ENCODE results near the gene GRK1.
"Not testable (repeated sequence)": the region's sequence is repeated elsewhere in the genome, so short reads cannot be mapped to it uniquely, and the experiment has no call there.

GRK1 gene

DNA sequence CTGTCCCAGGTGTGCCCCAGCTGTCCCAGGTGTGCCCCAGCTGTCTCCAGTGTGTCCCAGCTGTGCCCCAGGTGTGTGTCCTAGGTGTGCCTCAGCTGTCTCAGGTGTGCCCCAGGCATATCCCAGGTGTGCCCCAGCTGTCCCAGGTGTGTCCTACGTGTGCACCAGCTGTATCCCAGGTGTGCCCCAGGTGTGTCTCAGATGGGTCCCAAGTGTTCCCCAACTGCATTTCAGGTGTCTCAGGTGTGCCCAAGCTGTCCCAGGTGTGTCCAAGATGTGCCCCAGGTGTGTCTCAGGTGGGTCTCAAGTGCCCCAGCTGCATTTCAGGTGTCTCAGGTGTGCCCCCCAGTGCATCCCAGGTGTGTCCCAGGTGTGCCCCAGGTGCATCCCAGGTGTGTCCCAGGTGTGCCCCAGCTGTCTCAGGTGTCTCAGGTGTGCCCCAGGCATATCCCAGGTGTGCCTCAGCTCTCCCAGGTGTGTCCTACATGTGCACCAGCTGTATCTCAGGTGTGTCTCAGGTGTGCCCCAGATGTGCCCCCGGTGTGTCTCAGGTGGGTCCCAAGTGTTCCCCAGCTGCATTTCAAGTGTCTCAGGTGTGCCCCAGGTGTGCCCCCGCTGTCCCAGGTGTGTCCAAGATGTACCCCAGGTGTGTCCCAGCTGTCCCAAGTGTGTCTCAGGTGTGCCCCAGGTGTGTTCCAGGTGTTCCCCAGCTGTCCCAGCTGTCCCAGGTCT, 1.3 kb upstream of the GRK1 start:
- no peak for DNase-seq (ENCODE audit: low read depth in 2 of 2)

DNA sequence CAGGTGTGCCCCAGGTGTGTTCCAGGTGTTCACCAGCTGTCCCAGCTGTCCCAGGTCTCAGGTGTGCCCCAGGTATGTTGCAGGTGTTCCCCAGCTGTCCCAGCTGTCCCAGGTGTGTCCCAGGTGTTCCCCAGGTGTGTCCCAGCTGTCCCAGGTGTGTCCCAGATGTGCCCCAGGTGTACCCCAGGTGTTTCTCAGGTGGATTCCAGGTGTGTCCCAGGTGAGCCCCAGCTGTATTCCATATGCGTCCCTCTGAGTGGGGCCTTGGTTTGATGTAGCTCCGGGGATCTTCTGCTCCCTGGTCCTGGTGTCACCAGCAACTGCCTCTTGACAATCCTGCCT, 719 bp upstream of the GRK1 start:
- DNase-seq (ENCODE audit: low read depth in 2 of 2): no peak

DNA sequence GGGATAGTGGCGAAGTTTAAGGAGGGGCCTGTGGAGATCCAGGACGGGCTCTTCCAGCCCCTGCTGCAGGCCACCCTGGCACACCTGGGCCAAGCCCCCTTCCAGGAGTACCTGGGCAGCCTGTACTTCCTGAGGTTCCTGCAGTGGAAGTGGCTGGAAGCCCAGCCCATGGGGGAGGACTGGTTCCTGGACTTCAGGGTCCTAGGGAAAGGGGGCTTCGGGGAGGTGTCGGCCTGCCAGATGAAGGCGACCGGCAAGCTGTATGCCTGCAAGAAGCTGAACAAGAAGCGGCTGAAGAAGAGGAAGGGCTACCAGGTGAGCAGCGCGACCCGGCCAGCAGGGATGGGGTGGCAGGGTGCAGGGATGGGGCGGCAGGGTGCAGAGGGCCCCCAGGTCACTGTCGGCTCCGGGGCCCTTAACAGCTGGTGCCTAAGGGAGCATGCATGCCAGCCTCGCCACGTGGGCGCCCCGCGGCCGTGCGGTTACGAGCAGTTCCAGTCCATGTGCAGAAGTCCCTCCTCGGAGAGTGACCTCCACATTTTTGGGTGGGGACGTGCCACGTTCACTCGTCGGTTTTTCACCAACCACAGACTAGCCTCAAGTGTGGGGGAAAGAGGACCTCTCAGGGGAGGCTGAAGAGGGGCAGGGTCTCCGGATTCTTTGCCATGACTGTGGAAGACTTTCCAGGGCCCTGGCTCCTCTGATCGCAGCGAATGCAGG, 912 bp downstream of the GRK1 start:
- no peak for DNase-seq (ENCODE audit: low read depth in 2 of 2)

DNA sequence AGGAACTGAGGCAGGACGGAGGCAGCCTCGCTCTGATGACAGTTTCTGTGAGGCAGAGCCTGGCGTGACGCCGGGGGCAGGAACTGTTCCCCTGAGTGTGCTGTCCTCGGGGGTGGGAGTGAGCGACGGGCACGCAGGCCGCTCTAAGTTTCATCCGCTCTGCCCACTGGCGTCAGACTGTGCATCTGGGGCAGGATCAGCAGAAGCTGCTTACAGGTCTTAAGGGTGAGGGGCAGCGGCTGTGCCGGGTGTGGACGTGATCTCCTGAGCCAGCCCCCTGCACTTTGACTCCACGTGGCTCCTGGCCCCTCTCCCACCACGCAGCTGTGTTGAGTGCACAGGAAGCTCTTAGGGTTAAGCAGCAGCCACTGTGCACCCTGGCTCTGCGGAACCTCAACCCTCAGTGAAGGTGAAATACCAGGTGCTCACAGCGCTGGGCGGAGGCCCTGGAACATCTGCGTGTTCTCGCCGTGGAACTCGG, 1.5 kb downstream of the GRK1 start:
- no peak for DNase-seq (ENCODE audit: low read depth in 2 of 2)

DNA sequence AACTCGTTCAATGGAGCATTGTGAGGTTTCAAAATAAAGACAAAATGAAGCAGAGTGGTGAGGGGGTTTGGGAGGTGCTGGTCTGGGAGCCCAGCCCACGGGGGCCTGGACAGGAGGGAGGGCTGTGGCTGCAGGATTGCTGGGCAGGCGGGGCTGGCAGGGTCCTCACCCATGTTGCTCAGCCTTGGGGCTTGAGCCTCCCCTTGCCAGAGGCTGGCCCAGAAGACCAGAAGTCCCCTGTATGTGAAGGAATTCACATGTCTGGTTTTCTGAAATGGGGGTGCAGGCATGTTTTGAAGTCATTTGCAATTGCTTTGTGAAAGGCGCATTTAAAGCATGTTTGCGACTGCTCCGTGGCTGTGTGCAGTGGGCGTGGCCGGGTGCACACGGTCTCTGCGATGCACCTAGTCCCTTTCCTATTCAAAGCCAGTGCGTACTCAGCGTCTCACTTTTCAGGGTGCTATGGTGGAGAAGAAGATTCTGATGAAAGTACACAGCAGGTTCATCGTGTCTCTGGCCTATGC, 2.3 kb downstream of the GRK1 start:
- no peak for DNase-seq (ENCODE audit: low read depth in 2 of 2)

DNA sequence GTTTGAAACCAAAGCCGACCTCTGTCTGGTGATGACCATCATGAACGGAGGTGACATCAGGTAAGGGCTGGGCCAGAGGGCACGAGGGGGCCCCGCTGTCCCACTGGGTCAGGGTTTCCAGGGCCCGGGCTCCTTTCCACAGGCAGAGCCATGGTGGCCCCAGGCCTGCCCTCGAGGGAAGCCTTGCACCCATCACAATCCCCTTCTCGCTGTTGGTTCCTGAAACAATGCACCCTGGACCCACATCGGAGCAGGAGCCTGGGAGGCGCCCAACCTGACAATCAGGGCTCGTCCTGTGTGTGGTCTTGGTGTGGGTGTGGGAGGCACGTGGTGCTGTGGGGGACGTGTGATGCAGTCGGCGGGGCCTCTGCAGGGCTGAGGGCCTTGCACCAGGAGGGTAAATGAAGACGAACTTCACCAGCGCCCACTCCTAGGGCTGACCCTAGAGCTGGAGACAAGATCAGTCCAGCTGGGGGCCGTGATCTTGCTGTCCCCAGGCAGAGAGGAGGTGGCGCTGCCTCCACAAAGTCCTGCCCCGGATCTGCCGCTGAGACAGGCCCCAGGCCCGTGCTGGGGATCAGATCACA, 2.8 kb downstream of the GRK1 start:
- no peak for DNase-seq (ENCODE audit: low read depth in 2 of 2)

DNA sequence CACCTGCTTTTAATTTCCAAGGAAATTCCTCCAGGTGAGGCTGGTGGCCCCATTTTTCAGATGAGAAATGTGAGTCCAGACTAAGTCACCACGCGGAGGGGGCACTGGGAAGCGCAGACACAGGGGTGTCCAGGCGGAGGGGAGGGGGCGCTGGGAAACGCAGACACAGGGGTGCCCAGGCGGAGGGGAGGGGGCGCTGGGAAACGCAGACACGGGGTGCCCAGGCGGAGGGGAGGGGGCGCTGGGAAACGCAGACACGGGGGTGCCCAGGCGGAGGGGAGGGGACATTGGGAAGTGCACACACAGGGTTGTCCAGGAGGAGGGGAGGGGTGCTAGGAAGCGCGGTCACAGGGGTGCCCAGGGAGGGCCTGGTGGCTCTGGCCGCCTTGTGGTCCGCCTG, 3.5 kb downstream of the GRK1 start:
- no peak for DNase-seq (ENCODE audit: low read depth in 2 of 2)

DNA sequence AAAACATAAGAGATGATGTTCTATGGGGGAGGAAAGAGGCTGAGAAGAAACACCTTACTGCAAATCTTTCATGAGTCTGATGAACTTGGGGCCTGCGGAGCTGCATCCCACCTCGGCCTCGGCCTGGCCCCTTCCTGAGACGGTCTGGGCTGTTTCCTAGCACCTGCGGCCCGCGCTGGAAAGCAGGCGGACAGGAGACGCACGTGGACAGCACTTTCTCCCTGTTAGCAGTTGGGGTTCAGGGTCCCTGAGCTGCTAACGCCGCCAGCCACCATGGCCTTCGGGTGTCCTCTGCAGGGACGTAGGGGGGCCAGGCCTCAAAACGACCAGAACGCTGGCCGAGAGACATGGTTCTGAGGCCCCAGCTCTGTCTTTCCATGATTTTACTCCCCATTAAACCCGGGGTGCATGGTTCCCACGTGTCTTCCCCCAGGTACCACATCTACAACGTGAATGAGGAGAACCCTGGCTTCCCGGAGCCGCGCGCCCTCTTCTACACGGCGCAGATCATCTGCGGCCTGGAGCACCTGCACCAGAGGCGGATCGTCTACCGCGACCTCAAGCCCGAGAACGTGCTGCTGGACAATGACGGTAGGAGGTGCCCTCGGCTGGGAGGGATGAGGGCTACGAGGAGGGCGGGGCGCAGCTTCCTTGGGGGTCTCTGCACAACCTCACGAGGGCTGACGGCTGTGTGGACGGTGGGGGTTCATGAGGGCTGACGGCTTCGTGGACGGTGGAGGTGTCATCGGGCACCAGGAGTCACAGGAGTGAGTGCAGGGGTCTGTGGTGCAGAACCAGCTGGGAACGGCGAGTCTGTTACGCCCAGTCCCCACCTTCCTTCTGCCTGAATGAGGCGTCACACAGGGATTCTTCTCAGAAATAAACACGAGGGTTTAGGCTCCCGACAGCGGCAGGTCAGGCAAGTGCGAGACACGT, 4.3 kb downstream of the GRK1 start:
- no peak for DNase-seq (ENCODE audit: low read depth in 2 of 2)

DNA sequence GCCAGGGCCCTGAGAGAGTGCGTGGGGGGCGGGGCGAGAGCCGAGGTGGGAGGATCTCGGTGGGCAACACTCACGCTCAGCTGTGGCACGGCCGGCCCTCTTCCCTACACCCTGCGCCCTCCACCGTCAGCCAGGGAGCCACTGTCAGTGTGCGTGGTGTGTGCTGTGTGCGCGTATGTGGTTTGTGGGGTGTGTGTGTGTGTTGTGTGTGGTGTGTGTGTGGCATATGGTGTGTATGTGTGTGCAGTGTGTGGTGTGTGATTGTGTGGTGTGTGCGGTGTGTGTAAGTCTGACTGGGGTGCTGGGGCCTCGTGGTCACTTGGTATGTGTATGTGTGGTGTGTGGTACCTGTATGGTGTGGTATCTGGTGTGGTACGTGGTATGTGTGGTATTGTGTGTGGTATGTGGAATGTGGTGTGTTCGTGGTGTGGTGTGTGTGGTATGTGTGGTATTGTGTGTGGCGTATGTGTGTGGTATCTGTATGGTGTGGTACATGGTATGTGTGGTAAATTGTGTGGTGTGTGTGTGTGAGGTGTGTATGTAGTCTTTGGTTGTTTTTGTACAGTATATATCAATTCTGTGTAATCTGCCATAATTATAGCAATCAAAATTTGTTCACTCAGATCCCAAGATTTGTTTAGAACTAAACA, 5.1 kb downstream of the GRK1 start:
- DNase-seq (ENCODE audit: low read depth in 2 of 2): no peak

DNA sequence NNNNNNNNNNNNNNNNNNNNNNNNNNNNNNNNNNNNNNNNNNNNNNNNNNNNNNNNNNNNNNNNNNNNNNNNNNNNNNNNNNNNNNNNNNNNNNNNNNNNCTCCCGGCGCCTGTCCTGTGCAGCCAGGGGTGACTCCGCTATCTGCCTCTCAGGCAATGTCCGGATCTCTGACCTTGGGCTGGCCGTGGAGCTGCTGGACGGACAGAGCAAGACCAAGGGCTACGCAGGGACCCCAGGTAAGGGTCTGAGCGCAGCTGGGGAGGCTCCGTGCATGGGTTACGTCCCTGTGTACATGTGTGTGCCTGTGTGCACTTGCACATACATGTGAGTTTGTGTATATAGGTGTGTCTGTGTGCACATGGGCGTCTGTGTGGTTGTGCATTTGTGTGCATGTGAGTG, 55.9 kb downstream of the GRK1 start:
- no peak for DNase-seq (ENCODE audit: low read depth in 2 of 2)

DNA sequence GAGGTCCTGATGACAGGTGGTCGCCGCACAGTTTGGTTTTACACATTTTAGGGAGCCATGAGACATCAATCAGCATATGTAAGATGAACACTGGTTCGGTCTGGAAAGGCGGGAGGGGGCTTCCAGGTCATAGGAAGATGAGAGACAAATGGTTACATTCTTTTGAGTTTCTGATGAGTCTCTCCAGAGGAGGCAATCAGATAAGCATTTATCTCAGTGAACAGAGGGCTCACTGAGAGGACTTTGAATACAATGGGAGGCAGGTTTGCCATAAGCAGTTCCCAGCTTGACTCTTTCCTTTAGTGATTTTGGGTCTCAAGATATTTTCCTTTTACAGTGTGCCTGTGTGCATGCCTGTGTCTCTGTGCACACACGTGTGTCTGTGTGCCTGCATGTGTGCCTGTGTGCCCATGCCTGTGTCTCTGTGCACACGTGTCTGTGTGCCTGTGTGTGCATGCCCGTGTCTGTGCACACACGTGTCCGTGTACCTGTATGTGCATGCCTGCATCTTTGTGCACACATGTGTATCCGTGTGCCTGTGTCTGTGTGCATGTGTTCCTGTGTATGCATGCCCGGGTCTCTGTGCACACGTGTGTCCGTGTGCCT, 56.5 kb downstream of the GRK1 start:
- DNase-seq (ENCODE audit: low read depth in 2 of 2): no peak

DNA sequence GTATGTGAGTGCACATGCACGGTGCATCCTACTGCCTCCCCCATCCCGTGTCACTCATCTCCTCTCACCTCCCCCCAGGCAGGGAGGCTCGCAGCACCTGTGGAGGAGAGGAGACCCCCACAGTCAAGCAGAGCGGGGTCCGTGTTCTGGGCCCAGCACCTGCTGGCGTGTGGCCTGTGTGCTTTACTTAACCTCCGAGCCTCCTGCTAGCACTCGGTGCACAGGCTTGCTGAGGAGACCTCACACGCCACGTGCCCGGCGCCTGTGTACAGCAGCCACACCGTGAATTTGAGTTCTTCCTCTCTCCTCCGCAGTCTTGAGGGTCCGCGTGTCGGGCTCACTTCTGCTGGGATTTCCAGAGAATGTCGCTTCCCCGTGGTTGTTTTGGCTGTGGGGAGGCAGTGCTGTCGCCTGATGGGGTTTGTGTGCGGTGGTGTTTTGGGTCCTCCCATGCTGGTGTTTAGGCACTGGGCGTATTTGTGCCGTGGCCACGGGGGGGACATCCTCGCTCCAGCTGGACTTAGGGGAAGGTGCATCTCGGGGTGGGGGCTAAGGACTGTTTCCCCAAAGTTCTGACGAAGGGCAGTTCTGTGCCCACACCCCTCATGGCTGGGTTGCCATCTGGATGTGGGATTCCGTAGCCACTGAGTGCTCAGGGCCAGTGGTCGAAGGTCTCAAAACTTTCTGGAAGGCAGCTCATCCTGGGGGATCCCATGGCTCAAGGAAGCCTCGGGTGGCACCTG, 57.2 kb downstream of the GRK1 start:
- no peak for DNase-seq (ENCODE audit: low read depth in 2 of 2)

DNA sequence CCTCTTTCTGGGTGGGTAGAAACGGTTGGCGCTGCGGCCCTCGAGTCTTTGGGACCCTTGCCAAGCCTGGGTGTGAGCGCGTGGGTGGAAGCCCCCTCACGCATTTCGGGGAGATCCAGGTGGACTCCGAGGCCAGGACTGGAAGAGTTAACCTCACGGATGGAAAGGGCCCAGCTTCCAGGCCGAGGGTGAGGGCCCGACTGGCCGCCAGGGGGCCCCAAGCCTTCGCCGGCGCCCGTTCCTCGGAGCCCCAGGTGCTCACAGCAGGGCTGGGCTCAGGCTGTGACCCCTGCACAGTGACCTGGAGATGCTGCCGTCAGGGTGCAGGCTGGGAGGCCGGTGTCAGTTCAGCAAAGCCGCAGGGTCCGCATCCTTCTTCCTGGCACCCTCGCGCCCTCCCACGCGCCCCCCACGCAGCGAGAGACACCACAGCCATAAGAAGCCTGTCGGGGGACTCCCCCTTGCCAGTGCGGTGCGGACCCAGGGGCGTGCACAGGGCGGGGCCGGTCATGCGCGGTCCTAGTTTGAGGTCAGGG, 57.8 kb downstream of the GRK1 start:
- DNase-seq (ENCODE audit: low read depth in 2 of 2): peak; percentile 73 to 79

DNA sequence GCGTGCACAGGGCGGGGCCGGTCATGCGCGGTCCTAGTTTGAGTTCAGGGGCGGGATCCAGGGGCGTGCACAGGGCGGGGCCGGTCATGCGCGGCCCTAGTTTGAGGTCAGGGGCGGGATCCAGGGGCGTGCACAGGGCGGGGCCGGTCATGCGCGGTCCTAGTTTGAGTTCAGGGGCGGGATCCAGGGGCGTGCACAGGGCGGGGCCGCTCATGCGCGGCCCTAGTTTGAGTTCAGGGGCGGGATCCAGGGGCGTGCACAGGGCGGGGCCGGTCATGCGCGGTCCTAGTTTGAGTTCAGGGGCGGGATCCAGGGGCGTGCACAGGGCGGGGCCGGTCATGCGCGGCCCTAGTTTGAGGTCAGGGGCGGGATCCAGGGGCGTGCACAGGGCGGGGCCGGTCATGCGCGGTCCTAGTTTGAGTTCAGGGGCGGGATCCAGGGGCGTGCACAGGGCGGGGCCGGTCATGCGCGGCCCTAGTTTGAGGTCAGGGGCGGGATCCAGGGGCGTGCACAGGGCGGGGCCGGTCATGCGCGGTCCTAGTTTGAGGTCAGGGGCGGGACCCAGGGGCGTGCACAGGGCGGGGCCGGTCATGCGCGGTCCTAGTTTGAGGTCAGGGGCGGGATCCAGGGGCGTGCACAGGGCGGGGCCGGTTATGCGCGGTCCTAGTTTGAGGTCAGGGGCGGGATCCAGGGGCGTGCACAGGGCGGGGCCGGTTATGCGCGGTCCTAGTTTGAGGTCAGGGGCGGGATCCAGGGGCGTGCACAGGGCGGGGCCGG, 58.5 kb downstream of the GRK1 start:
- DNase-seq (ENCODE audit: low read depth in 2 of 2): peak; percentile 19 to 35

DNA sequence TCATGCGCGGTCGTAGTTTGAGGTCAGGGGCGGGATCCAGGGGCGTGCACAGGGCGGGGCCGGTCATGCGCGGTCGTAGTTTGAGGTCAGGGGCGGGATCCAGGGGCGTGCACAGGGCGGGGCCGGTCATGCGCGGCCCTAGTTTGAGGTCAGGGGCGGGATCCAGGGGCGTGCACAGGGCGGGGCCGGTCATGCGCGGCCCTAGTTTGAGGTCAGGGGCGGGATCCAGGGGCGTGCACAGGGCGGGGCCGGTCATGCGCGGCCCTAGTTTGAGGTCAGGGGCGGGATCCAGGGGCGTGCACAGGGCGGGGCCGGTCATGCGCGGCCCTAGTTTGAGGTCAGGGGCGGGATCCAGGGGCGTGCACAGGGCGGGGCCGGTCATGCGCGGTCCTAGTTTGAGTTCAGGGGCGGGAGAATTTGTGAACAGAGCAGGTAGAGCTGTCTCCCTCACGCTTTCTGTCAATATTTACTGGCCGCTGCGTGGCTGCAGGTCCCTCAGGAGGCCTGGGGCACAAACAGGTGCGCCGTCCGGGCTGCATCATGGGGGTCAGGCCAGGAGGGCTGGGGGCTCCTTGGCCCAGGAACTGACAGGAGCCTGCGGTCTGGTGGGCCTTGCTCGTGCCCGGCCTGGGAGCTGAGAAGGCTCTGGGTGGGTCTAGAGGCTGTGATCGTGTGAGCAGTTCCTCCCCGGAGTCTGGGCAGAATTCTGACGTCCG, 59.2 kb downstream of the GRK1 start:
- DNase-seq (ENCODE audit: low read depth in 2 of 2): not testable (repeated sequence)

DNA sequence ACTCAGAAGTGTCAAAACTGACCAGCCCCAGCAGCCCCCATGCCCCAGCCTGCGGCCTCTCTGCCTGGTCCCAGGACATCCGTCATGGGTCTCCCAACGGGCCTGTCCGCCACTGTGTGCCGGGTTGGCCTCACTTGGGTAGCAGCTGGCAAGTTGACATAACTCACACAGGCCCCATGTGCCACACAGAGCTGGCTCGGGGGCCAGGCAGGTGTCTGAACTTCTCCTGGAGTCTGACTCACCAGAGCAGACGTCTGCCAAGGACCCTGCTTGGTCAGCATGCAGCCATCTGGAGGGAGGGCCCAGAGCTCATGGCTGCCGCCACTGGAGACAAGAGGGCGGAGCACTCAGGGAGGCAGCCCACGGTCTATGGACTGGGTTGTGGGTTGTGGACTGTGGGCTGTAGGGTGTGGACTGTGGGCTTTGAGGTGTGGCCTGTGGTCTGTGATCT, 60.0 kb downstream of the GRK1 start:
- no peak for DNase-seq (ENCODE audit: low read depth in 2 of 2)

DNA sequence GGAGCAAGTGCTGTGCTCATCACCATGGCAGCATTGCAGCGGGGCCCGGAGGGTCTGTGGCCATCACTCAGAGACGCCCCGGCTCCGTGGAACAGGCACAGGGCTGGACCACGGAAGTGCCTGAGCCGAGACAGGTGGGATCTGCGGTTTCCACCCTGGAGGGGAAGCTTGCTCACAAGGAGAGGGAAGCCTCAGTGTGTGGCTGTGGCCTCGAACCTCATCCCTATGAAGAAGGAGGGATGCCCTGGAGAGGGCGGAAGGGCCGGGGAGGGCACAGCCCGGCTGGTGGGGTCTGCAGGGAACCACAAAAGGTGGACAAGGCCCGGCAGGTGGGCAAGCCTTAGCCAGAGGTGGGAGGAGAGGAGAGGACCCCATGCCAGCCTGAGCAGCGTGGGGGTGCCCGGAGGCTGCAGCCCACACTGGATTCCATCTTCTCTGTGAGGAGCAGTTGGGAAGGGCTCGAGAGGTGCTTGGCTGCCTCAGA, 61.6 kb downstream of the GRK1 start:
- no peak for DNase-seq (ENCODE audit: low read depth in 2 of 2)

All from activated CD8-positive, alpha-beta memory T cell treated with anti-CD3 and anti-CD28 coated beads for 4 hours (primary cell).